ENCODE results near the gene ZNF780B.

Gene ZNF780B

DNA sequence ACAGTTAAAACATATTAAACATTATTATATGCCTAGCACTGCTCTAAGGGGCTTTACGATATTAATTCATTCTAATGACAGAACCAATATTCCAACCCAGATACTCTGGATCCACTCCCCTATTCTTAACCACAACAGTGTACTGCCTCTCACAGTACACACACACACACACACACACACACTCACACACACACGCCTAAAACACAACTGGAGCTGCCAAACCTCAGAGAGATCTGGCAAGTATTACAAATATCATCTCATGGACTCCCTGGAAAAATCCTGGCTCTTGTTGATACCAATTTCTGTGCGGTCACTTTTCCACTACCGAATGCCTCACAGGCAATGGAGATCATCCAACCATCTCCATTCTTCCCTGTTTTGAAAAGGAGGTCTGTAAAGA is 33.4 kb upstream of the ZNF780B start:
- Histone ChIP-seq H3K4me3 (ENCODE audit: low read length) (peak overlapping the region; percentile 88; the same call in 1 of the 2 replicates), H4K20me1 (ENCODE audit: insufficient read depth, low read length) (no peaks in the 10 kb centered on the region)

DNA sequence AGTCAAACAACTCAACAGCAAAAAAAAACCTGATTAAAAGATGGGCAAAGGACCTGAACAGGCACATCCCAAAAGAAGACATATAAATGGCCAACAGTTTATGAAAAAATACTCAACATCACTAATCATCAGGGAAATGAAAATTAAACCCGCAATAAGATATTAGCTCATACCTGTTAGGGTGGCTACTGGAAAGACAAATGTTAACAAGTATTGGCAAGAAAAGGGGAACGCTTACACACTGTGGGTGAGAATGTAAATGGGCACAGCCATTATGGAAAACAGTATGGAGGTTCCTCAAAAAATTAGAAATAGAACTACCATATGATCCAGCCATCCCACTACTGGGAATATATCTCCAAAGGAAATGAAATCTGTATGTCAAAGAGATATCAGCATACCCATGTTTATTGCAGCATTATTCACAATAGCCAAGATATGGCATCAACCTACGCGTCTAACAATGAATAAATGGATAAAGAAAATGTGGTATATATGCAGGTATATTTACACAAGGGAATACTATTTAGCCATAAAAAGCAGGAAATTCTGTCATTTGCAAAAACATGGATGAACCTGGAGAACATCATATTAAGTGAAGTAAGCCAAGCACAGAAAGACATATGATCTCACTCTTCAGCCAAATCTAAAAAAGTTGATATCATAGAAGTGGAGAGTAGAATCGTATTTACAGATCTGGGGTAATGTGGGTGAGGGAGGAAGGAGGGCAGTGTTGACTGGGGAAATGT is 32.4 kb upstream of the ZNF780B start:
- Histone ChIP-seq H3F3A (ENCODE audit: insufficient read depth, low read length) (peaks cover 5% of the 10 kb centered on the region; the same call in 1 of the 2 replicates), H3K4me1 (ENCODE audit: low read length) (peaks cover 10% of the 10 kb centered on the region), H4K20me1 (ENCODE audit: insufficient read depth, low read length) (no peaks in the 10 kb centered on the region), H3K9me2 (replicated peaks; ENCODE audit: insufficient read depth, low read length) (no peaks in the 10 kb centered on the region), H3K9me3 (replicated peaks; ENCODE audit: insufficient read depth, low read length) (no peaks in the 10 kb centered on the region), H3K4me3 (ENCODE audit: low read length) (no peak overlapping the region), H3K4me2 (ENCODE audit: low read depth, low read length) (no peak overlapping the region), H3K27ac (ENCODE audit: low read length) (no peak overlapping the region), H3K36me3 (replicated peaks; ENCODE audit: insufficient read depth, low read length) (no peaks in the 10 kb centered on the region), H3K9ac (ENCODE audit: low read length) (no peak overlapping the region), H2AFZ (ENCODE audit: low read length) (no peak overlapping the region), H3K79me2 (ENCODE audit: low read length) (peaks cover 49% of the 10 kb centered on the region), H3K27me3 (replicated peaks; ENCODE audit: insufficient read depth, low read length) (no peaks in the 10 kb centered on the region)
- no peak for DNase-seq
- TF ChIP-seq, protein P1, sequence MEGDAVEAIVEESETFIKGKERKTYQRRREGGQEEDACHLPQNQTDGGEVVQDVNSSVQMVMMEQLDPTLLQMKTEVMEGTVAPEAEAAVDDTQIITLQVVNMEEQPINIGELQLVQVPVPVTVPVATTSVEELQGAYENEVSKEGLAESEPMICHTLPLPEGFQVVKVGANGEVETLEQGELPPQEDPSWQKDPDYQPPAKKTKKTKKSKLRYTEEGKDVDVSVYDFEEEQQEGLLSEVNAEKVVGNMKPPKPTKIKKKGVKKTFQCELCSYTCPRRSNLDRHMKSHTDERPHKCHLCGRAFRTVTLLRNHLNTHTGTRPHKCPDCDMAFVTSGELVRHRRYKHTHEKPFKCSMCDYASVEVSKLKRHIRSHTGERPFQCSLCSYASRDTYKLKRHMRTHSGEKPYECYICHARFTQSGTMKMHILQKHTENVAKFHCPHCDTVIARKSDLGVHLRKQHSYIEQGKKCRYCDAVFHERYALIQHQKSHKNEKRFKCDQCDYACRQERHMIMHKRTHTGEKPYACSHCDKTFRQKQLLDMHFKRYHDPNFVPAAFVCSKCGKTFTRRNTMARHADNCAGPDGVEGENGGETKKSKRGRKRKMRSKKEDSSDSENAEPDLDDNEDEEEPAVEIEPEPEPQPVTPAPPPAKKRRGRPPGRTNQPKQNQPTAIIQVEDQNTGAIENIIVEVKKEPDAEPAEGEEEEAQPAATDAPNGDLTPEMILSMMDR (IDR thresholded peaks at IDR 0.05; ENCODE audit: low read length), result no peak
- TF ChIP-seq EZH2 (optimal IDR thresholded peaks at IDR 0.05; ENCODE audit: low read depth, low read length), result no peak
- TF ChIP-seq EZH2phosphoT487 (IDR thresholded peaks at IDR 0.05; ENCODE audit: low read length), result no peak

More for the DNA sequence above, 33.4 kb upstream of the ZNF780B start:
- Histone ChIP-seq H3K36me3 (replicated peaks; ENCODE audit: insufficient read depth, low read length) (no peaks in the 10 kb centered on the region), H3F3A (ENCODE audit: insufficient read depth, low read length) (peaks cover 12% of the 10 kb centered on the region; the same call in 1 of the 2 replicates), H3K9me3 (replicated peaks; ENCODE audit: insufficient read depth, low read length) (no peaks in the 10 kb centered on the region), H3K9me2 (replicated peaks; ENCODE audit: insufficient read depth, low read length) (no peaks in the 10 kb centered on the region), H3K4me1 (ENCODE audit: low read length) (peaks cover 17% of the 10 kb centered on the region), H2AFZ (ENCODE audit: low read length) (no peak overlapping the region), H3K4me2 (ENCODE audit: low read depth, low read length) (peak overlapping the region; percentile 81), H3K9ac (ENCODE audit: low read length) (no peak overlapping the region), H3K79me2 (ENCODE audit: low read length) (peaks cover 49% of the 10 kb centered on the region), H3K27me3 (replicated peaks; ENCODE audit: insufficient read depth, low read length) (no peaks in the 10 kb centered on the region), H3K27ac (ENCODE audit: low read length) (no peak overlapping the region)
- TF ChIP-seq, protein P1 (IDR thresholded peaks at IDR 0.05; ENCODE audit: low read length), result no peak
- DNase-seq, result no peak

DNA sequence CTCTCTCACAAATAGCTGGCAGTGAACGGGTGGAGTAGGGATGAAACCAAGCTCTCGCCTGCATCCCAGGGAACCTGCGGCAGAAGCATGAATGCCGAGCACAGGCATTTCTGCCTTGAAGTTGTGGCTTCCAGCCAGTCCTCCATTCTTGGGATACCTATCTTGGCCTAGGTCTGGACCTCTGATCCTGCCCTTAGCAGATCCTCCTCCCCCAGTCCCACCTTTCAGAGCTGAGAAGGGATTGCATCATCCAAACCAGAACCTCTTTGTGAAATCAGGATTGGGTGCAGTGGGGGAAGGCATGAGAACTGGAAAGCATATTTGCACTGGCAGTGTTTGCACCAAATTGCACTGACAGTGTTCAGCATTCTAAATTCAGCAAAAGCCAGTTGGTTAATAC is 28.9 kb upstream of the ZNF780B start:
- Histone ChIP-seq H3K4me2 (ENCODE audit: low read depth, low read length) (no peak overlapping the region), H4K20me1 (ENCODE audit: insufficient read depth, low read length) (no peaks in the 10 kb centered on the region), H3K9me2 (replicated peaks; ENCODE audit: insufficient read depth, low read length) (no peaks in the 10 kb centered on the region), H3K4me1 (ENCODE audit: low read length) (0 out of 2 replicates have a peak, but pooled peaks cover 5% of the 10 kb centered on the region), H3K4me3 (ENCODE audit: low read length) (no peak overlapping the region), H3K9me3 (replicated peaks; ENCODE audit: insufficient read depth, low read length) (no peaks in the 10 kb centered on the region), H3K27me3 (replicated peaks; ENCODE audit: insufficient read depth, low read length) (no peaks in the 10 kb centered on the region), H3K36me3 (replicated peaks; ENCODE audit: insufficient read depth, low read length) (peaks cover 3% of the 10 kb centered on the region; the same call in 1 of the 2 replicates), H3K27ac (ENCODE audit: low read length) (no peak overlapping the region), H2AFZ (ENCODE audit: low read length) (no peak overlapping the region), H3K9ac (ENCODE audit: low read length) (no peak overlapping the region), H3K79me2 (ENCODE audit: low read length) (peaks cover 34% of the 10 kb centered on the region), H3F3A (ENCODE audit: insufficient read depth, low read length) (no peaks in the 10 kb centered on the region)
- no peak for TF ChIP-seq EZH2phosphoT487 (IDR thresholded peaks at IDR 0.05; ENCODE audit: low read length)
- TF ChIP-seq EZH2 (optimal IDR thresholded peaks at IDR 0.05; ENCODE audit: low read depth, low read length), result no peak
- TF ChIP-seq, protein P1 (IDR thresholded peaks at IDR 0.05; ENCODE audit: low read length), result no peak
- DNase-seq, result no peak
